T-helper 1 cell treated with Interleukin-12 subunit alpha and Interleukin-12 subunit beta and Interleukin-4 antibody, amounts not matched to agents 30 ng/mL and 1 ng/mL, for 36 hours (primary cell): ENCODE measurements around the gene RNF213. TPM values are rescaled to one million over a fixed set of nuclear protein-coding genes. Genes with fewer than 3 reads are reported as not detected.
"Not testable (repeated sequence)": the region's sequence is repeated elsewhere in the genome, so short reads cannot be mapped to it uniquely, and the experiment has no call there.

ENCODE experiments used
- intact Hi-C: fragments of 100-400 bp; cut with micrococcal nuclease; formaldehyde crosslinking; loops from one replicate; pipeline ENCODE4 v1.15.1; 2024
- total RNA-seq: library from RNA; stranded (reverse); gene quantifications from 2 replicates; pipeline ENCODE4 v1.2.3, GENCODE V29; 2022

RNF213 gene
- total RNA-seq, 1 donor from 2014 or later, result 1,329 TPM

DNA sequence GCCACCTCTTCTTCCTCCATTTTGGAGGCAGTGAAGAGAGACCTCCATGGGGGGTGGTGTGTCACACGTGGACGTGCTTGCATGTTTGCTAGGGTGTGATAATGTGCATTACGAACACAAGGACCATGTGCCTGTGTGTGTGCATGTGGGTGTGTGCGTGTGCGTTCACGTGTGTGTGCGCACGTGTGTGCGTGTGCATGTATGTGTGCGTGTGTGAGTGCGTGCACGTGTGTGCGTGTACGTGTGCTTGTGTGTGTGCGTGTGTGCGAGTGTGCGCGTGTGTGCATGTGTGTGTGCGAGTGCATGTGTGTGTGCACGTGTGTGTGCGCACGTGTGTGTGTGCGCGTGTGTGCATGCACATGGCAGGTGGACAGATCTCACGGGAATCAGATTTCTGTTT, 29.5 kb downstream of the RNF213 start:
- intact Hi-C loops, result no loop called here

DNA sequence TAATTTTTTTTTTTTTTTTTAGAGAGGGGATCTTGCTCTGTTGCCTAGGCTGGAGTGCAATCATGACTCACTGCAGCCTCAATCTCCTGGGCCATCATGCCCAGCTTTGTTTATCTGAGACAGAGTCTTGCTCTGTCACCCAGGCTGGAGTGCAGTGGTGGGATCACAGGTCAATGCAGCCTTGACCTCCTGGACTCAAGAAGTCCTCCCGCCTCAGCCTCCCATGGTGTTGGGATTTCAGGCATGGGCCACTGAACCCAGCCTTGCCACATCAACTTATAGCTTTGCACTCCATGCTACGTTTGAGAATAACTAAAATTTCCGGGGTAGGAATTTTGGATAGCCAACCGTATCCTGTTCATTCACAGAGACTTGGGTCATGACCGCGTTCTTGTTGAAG, 30.6 kb downstream of the RNF213 start:
- intact Hi-C loops, result no loop called here

DNA sequence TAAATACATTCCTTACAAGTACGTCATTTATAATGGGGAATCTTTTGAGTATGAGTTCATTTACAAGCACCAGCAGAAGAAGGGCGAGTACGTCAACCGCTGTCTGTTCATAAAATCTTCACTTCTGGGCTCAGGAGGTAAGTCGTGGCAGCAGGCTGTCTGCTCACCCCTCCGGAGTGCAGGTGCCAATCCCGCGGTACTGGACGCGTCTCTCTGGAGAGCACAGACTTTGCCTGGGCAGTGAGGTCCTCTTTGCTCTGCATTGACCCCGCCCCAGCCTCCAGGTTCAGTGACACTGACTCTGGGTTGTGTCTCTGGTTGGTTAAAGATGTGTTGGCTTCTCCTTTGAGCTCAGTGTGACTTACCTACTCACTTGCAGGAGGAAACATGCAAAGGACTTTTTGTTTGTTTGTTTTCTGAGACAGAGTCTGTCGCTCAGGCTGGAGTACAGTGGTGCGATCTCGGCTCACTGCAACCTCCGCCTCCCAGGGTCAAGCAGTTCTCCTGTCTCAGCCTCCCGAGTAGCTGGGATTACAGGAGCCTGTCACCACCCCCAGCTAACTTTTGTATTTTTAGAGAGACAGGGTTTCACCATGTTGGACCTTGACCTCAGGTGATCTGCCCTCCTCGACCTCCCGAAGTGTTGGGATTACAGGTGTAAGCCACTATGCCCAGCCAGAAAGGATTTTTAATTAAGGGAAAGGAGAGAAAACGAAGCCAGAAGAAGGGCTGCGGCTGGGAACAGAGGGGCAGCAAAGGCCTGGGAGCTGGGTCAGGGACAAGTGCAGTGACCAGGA, 31.2 kb downstream of the RNF213 start:
- intact Hi-C loops, result no loop called here

DNA sequence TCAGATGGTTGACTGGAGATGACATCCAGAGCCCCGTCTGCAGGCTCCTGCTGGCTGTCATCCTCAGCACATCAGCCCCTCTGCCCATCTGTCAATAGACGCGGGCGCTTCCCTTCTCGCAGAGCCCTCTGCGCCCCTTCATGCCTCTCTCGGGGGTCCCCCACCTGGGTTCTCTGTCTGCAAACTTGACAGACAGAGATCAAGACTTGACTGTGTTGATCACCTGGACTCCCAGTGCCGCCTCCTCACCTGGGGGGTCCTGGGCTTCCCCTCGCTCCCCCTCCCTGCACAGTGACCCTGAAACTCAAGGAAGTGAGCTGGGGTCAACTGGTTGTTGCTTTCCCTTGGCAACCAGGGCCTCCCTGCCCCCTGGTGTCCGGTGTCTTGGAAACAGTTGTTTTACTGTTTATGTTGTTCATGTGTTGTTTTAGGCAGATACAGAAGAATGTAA, 31.9 kb downstream of the RNF213 start:
- intact Hi-C loops, result no loop called here

DNA sequence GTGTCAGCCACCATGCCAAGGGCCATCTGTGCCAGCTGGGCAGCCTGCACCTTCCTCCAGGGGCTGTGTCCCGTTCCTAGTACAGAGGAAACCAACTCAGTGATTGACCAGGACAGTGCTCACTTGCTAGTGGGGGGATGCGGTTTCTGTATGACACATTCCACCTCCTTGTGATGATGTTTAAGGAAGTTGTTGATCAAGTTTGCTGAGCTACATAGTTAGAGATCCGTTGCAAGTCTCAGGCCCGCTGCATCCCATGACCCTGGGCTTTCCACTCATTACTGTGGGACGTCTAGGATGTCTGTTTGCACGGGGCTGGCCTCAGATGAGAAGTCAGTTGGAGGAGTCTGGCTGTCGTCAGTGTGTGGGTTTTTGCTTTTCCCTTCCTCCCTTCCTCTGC, 33.6 kb downstream of the RNF213 start:
- intact Hi-C loops, result no loop called here

DNA sequence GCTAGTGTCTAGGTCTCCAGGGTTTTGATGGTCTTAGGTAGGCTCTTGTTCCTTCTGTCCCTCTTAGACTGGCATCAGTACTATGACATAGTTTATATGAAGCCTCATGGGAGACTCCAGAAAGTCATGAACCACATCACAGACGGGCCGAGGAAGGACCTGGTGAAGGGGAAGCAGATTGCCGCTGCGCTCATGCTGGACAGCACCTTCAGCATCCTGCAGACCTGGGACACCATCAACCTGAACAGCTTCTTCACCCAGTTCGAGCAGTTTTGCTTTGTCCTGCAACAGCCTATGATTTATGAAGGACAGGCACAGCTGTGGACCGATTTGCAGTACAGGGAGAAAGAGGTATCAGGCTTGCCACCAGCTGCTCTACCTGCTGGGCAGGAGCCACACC, 34.0 kb downstream of the RNF213 start:
- intact Hi-C loops, result no loop called here

DNA sequence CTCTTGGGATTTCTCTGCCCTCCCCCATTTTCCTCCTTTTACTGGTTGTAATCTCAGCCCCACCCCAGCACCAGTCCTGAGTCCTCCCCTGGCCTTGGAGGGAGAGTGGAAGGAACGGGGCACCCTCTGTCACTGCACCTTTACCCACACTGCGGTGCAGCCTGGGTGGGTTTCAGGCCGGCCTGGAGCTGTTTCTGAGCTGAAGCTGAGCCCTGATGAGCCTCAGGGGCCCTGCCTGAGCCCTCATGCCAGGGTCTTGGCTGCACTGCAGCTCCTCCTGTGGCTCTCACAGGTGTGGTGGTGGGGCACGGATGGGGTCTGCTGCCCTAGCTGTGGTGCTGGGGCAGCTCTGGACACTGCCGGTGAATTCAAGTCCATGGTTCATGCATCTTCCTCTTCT, 34.5 kb downstream of the RNF213 start:
- intact Hi-C loops, result no loop called here

DNA sequence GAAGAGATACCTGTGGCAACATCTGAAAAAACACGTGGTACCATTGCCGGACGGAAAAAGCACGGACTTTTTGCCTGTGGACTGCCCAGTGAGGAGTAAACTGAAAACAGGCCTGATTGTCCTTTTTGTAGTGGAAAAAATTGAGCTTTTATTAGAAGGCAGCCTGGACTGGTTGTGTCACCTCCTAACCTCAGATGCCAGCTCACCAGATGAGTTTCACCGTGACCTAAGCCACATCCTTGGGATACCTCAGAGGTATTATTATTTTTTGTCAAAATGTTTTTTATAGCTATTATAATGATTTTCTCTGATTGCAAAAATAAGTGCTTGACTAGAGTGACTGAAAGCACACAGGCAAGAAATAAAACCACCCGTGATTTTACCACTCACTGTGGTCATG, 34.9 kb downstream of the RNF213 start:
- intact Hi-C loops, result no loop called here

DNA sequence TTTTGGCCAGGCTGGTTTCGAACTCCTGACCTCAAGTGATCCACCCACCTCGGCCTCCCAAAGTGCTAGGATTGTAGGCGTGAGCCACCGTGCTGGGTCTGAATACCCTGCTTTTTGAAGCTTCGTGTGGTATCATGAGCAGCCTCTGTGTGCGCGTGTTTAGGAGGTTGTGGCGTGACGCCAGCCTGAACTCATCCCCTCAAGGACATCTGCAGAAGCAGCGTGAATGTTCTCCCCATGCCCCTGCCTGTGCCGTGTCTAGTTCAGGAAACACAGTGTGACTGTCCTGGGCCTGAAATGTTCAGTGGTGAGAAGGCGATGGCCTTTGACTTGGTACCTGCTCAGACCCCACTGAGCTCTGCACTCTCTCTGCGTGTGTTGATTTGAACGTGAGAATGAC, 35.6 kb downstream of the RNF213 start:
- intact Hi-C loops, result no loop called here

DNA sequence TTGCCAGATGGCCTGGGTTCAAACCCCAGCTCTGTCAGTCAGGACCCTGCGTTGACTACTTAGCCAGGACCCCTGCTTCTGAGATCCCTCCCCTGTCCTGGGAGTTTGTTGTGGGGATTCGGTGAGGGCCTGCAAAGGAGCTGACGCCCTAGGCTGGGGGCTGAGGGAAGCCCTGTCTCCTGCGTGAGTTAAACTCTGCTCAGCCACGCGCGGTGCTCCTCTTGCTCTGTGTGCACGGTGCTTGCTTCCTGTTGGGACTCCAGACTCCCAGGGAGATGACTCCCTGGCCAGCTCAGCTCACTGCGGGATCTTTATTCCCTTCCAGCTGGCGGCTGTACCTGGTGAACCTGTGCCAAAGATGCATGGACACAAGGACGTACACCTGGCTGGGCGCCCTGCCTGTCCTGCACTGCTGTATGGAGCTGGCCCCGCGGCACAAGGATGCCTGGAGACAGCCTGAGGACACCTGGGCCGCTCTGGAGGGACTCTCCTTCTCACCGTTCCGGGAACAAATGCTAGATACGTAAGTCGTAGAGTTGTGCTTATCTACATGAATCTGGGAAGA, 37.4 kb downstream of the RNF213 start:
- intact Hi-C loops, result no loop called here

DNA sequence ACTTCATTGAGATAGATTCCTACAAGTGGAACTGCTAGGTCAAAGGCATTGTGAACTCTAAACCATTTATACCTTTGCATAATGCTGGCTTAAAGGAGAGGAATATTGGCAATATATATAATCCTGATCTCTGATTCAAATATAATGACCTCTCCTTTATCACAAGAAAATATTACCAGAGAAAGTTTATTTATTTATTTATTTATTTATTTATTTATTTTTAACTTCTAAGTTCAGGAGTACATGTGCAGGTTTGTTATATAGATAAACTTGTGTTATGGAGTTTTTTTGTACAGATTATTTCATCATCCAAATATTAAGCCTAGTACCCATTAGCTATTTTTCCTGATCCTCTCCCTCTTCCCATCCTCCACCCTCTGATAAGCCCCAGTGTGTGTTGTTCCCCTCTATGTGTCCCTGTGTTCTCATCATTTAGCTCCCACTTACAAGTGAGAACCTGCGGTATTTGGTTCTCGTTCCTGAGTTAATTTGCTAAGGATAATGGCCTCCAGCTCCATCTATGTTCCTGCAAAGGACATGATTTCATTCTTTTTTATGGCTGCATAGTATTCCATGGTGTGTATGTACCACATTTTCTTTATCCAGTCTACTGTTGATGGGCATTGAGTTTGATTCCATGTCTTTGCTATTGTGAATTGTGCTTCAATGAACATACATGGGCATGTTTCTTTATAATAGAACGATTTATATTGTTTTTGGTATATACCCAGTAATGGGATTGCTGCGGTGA, 38.9 kb downstream of the RNF213 start:
- intact Hi-C loops, result loop anchor here (5.0 kb wide), 1 partner anchor 32 kb away; no protein-coding TSS in a partner anchor

DNA sequence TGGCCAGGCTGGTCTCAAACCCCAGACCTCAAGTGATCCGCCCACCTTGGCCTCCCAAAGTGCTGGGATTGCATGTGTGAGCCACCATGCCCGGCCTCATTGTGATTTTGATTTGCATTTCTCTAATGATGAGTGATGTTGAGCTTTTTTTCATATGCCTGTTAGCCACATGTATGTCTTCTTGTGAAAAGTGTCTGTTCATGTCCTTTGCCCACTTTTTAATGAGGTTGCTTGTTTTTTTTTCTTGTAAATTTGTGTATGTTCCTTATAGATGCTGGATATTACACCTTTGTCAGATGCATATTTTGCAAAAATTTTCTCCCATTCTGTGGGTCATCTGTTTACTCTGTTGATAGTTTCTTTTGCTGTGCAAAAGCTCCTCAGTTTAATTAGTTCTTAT, 40.1 kb downstream of the RNF213 start:
- intact Hi-C loops, result loop anchor here (5.0 kb wide), 1 partner anchor 33 kb away; no protein-coding TSS in a partner anchor

DNA sequence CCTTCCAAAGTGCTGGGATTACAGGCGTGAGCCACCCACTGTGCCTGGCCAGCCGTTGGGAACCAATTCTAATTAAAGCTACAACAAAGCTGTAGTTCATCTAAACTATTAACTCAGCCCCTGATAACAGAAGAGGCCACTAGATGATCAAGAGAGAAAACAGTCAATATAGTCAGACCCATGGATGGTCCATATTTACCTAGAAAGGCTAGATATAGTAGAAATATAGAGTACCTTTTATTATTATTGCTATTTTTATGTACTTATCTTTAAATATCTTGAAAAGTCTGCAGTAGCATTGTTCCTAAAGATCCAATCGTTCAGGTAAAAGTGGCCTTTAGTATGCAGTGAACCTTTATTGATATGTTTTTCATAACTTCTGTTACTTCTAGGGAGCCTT, 43.2 kb downstream of the RNF213 start:
- intact Hi-C loops, result loop anchor here (5.0 kb wide), 1 partner anchor 37 kb away; no protein-coding TSS in a partner anchor

DNA sequence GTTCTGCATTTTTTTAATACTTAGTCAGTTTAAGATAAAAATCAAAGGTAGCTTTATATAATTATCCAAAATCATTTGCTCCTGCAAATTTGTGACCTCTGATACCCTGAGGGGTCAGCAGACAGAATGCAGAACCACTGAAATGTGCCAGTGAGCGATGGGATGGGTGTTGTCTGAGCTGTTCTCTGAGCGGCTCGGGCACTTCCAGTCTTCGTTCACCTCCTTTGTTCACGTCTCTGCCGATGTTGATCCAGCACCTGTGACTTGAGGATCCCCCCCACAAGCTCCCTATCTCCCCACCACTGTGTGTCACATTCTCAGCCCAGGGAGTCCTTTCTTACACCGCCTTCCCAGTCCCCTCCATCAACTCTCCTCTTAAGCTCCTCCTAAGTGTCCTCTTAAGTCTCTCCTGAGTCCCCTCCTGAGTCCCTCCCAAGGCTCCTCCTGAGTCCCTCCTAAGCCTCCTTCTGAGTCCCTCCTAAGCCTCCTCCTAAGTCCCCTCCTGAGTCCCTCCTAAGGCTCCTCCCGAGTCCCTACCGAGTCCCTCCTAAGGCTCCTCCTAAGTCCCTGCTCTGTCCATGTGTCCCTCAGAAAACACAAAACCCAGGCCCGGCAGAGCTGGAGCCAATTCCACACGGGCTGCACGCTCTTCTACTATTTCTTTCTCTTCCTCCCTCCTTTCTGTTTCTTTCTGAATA, 47.5 kb downstream of the RNF213 start:
- intact Hi-C loops, result no loop called here

DNA sequence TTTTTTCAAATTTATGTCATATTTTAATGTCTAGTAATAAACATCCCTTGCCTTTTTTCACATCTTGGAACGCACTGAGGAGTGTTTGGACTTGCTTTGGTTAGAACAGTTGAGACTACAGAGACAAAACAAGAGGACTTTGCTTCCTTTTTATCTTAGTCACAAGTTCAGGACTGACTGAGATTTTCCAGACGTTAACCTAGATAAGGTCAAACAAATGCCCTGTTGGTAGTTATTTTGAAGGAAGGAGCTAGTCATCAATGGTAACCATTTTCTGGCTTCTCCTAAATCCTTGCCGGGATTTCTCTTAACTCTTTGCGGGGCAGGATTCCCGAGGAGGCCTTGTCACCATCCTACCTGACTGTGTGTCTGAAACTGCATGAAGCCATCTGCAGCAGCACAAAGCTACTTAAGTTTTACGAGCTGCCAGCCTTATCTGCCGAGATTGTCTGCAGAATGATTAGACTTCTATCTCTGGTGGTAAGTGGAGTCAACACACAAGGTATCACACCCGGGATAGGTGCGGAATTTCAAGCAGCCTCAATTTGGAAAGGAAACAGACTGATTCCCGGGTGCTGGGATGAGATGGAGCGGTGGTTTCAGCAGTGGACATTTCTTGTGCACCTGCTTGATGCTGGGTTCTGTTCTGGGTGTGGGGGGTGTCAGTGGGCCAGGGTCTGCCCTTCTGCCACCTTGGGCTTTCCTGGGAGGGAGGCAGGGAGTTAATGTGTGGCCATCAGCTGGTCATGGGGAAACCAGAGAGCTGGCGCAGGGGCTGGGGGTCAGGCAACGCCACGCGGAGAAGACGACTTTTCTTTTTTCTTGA, 48.3 kb downstream of the RNF213 start:
- intact Hi-C loops, result no loop called here

DNA sequence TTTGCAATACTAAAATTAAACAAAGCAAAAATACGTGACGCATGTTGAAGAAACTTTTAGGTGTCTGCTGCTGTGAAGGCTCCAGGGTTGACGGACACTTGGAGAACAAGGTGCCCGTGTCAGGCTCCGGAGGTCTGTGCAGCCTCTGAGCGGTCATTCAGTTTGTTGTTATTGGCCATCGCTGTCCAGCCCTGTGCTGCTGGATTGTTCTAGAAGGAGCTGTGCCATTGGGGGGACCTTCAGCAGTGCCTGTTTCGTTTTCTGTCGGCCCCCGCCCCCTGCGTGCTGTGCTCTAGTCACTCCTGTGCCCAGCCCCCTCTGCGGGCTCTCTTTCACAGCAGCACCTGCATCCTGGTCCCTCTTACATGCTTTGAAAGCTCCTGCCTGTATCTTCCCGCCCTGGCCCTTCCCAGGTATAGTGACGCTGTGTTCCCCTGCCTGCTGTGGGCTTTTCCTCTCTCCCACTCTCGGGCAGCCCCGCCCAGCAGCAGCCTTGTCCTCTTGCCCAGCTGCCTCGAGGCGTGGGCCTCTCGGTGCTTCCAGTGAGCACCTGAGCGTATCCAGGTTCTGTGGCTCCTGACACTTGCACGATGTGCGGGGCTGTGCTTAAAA, 50.7 kb downstream of the RNF213 start:
- intact Hi-C loops, result no loop called here

DNA sequence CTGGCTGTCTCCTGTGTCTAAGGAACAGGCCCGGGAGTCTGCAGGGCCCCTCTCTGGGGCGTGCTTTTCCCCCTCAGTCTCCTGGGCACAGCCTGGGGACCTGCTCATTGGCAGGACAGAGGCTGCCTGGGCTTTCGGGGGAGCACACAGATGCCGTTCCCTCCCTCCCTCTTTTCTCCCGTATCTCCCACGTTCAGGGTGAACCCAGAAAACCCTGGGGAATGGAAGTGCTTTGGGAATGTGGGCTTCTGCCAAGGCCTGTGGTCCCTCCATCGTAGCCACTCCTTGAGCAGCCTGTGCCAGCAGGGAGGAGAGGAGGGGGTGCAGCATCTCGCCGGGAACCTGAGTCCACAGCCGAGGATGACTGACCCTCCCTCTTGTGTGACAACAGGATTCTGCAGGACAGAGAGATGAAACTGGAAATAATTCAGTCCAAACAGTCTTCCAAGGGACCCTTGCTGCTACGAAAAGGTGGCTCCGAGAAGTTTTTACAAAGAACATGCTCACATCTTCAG, 52.0 kb downstream of the RNF213 start:
- intact Hi-C loops, result no loop called here

DNA sequence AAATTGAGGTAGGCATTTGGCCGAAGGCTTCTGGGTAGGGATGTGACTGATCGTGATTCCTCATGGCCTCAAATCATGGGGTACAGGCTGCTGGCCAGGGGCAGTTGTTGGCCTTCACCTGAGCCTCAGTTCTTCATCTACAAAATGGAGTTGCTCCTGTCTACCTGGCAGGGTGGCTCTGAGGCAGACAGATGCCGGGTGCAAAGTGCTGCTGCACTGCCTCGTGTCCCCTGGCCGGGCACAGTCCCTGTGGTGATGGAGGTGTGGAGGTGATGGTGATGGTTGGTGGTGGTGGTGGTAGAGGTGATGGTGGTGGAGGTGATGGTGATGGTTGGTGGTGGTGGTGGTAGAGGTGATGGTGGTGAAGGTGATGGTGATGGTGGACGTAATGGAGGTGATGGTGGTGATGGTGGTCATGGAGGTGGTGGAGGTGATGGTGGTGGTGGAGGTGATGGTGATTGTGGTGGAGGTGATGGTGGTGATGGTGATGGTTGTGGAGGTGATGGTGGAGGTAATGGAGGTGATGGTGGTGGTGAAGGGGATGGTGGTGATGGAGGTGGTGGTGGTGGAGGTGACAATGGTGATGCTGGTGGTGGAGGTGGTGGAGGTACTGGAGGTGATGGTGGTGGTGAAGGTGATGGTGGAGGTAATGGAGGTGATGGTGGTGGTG, 52.6 kb downstream of the RNF213 start:
- intact Hi-C loops, result no loop called here

DNA sequence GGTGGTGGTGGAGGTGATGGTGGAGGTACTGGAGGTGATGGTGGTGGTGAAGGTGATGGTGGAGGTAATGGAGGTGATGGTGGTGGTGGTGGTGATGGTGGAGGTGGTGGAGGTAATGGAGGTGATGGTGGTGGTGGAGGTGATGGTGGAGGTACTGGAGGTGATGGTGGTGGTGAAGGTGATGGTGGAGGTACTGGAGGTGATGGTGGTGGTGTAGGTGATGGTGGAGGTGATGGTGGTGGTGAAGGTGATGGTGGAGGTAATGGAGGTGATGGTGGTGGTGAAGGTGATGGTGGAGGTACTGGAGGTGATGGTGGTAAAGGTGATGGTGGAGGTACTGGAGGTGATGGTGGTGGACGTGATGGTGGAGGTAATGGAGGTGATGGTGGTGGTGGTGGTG, 53.3 kb downstream of the RNF213 start:
- intact Hi-C loops, result not testable (repeated sequence)
